SJSA1 (cell line): Measurements from ENCODE around the gene IL1RAPL1. TPM values are rescaled to one million over a fixed set of nuclear protein-coding genes. Genes with fewer than 3 reads are reported as not detected.

Experiments
- DNase-seq, 2 experiments: peaks; one replicate each; pipeline ENCODE4 v3.0.0-alpha.2; 2015 to 2020; ENCODE audit warnings: low spot score in 2 of 2, low read depth in 1 of 2
- H3K27ac ChIP-seq: fragments of 250-450 bp; sonication (Bioruptor Pico); 2 replicates; pipeline ENCODE4 v1.5.1; 2020; ENCODE audit warnings: mild to moderate bottlenecking, moderate library complexity
- H3K27me3 ChIP-seq: fragments of 250-450 bp; sonication (Bioruptor Pico); replicated peaks from 2 replicates; pipeline ENCODE4 v1.5.1; 2020; ENCODE audit warnings: mild to moderate bottlenecking, moderate library complexity
- H3K36me3 ChIP-seq: fragments of 250-450 bp; sonication (Bioruptor Pico); 2 replicates; pipeline ENCODE4 v1.5.1; 2020; ENCODE audit warnings: mild to moderate bottlenecking
- H3K4me1 ChIP-seq: fragments of 250-450 bp; sonication (Bioruptor Pico); replicated peaks from 2 replicates; pipeline ENCODE4 v1.6.1; 2021; ENCODE audit warnings: mild to moderate bottlenecking
- H3K4me3 ChIP-seq: fragments of 250-450 bp; sonication (Bioruptor Pico); 2 replicates; pipeline ENCODE4 v1.5.1; 2020; ENCODE audit warnings: mild to moderate bottlenecking
- H3K9me3 ChIP-seq: fragments of 250-450 bp; sonication (Bioruptor Pico); replicated peaks from 2 replicates; pipeline ENCODE4 v1.5.1; 2020; ENCODE audit warnings: mild to moderate bottlenecking
- total RNA-seq: library from RNA; depleted of rRNA; stranded (reverse); fragments of >200 nt; shearing (Covaris generic); gene quantifications from 2 replicates; pipeline ENCODE4 v1.2.3, GENCODE V29; 2014; rRNA removed

Gene IL1RAPL1
- not detected in 2 replicates for total RNA-seq

- no peak for DNase-seq
- H3K27ac ChIP-seq: no peak within 1 kb of the TSS
- H3K4me1 ChIP-seq: no peaks in the 10 kb centered on the region
- no peaks in the 10 kb centered on the region for H3K36me3 ChIP-seq
- no peaks in the 10 kb centered on the region for H3K9me3 ChIP-seq
- no peaks in the 10 kb centered on the region for H3K27me3 ChIP-seq
- no peak within 1 kb of the TSS for H3K4me3 ChIP-seq
Observed at GRCh38 chrX:28586981-28587551, at the start of gene IL1RAPL1. Gene IL1RAPL1 (plus strand): TSS chrX:28587446.

DNA sequence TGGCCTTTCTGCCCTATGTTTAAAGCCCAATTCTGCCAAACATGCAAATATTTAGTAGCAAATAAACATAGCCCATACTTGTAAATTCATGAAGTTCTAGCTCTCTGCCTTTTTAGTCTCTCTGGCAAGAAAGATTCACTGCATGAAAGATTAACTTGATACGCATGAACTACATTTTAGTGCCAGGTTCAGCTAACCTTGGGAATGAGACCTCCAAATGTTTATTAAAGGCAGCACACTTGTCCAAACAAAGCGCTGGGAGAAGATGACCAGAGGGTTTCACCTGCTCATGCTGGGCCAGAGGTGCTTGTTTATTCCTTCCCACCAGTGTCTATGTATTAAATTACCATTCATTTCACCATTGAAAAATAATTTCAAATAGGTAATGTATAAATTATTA, 44.5 kb upstream of the IL1RAPL1 start:
- H3K4me1 ChIP-seq: no peaks in the 10 kb centered on the region
- no peaks in the 10 kb centered on the region for H3K27me3 ChIP-seq
- no peaks in the 10 kb centered on the region for H3K9me3 ChIP-seq
- no peak for DNase-seq
- H3K36me3 ChIP-seq: no peaks in the 10 kb centered on the region
- H3K4me3 ChIP-seq: no peak overlapping the region
- no peak overlapping the region for H3K27ac ChIP-seq

DNA sequence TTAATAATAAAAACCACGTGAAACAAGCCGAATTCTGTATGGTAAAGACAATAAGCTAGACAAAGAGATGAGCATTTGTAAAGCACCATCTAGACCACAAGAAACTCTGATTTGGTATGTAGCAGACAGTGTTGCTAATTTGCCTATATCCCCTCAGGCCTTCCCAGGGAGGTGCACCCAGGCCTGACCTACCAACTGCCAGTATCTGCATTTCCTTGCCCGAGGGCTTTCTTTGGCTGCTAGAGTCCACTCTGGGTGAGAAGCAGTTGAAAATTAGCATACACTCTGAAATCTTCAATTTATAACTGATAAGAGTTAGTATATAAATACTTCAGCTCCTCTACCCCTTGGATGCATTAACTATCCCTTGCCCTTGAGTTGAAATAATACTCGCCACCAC, 37.4 kb upstream of the IL1RAPL1 start:
- Histone ChIP-seq H3K27me3 (no peaks in the 10 kb centered on the region), H3K36me3 (no peaks in the 10 kb centered on the region), H3K27ac (no peak overlapping the region), H3K4me3 (no peak overlapping the region), H3K4me1 (no peaks in the 10 kb centered on the region), H3K9me3 (no peaks in the 10 kb centered on the region)
- DNase-seq: no peak

GRCh38 chrX:28550331-28550872, 36.8 kb upstream of the IL1RAPL1 start:
- no peaks in the 10 kb centered on the region for H3K27me3 ChIP-seq
- H3K4me1 ChIP-seq: no peaks in the 10 kb centered on the region
- H3K4me3 ChIP-seq: no peak overlapping the region
- no peak overlapping the region for H3K27ac ChIP-seq
- H3K36me3 ChIP-seq: no peaks in the 10 kb centered on the region
- H3K9me3 ChIP-seq: no peaks in the 10 kb centered on the region
- no peak for DNase-seq

DNA sequence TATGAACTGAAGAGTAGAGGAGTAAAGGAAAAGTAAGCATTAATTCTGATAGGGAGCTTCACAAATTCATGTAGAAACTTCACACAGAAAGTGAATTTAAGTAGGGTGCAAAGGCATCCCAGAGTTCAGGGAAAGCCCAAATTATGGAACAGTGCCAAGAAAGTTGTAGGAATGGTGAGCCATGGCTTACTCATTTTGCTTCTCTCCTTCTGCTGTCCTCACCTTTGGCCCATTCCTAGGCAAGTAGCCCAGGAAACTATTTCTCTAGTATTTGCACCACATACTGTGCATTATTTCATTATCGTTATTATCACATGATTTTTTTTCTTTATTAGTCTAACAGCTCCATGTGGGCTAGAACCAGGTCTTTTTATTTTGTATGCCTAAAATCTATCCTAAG, 34.9 kb upstream of the IL1RAPL1 start:
- Histone ChIP-seq H3K4me1 (no peaks in the 10 kb centered on the region), H3K27ac (no peak overlapping the region), H3K4me3 (no peak overlapping the region), H3K27me3 (no peaks in the 10 kb centered on the region), H3K9me3 (no peaks in the 10 kb centered on the region), H3K36me3 (no peaks in the 10 kb centered on the region)
- no peak for DNase-seq

GRCh38 chrX:28552882-28553829, 34.1 kb upstream of the IL1RAPL1 start:
- H3K27me3 ChIP-seq: no peaks in the 10 kb centered on the region
- H3K4me1 ChIP-seq: no peaks in the 10 kb centered on the region
- H3K36me3 ChIP-seq: no peaks in the 10 kb centered on the region
- H3K9me3 ChIP-seq: no peaks in the 10 kb centered on the region
- no peak for DNase-seq
- H3K27ac ChIP-seq: no peak overlapping the region
- no peak overlapping the region for H3K4me3 ChIP-seq

GRCh38 chrX:28576117-28576516, 11.1 kb upstream of the IL1RAPL1 start:
- Histone ChIP-seq H3K9me3 (no peaks in the 10 kb centered on the region), H3K4me3 (no peak overlapping the region), H3K4me1 (no peaks in the 10 kb centered on the region), H3K27me3 (no peaks in the 10 kb centered on the region), H3K27ac (no peak overlapping the region), H3K36me3 (no peaks in the 10 kb centered on the region)
- DNase-seq: no peak

DNA sequence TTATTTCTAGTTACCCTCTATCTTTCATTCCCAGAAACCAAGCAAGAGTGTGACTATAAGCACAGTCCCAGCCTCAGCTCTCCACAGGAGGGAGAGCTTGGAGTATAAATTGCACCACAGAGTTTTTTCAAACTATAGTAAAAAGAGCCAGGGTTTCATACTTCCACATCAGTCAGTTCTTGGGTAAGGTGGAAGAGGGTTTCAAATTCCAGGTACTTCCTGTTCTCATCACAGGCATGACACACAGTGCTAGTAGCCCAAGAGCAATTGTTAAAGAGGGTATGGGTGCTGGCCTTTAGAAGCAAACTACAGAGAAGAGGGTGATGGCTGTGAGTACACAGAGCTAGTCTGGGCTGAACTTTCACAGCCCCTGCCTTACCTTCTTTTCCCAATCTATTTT, 5.7 kb upstream of the IL1RAPL1 start:
- H3K36me3 ChIP-seq: no peaks in the 10 kb centered on the region
- H3K27me3 ChIP-seq: no peaks in the 10 kb centered on the region
- DNase-seq: no peak
- no peak overlapping the region for H3K27ac ChIP-seq
- H3K4me3 ChIP-seq: no peak overlapping the region
- no peaks in the 10 kb centered on the region for H3K9me3 ChIP-seq
- H3K4me1 ChIP-seq: no peaks in the 10 kb centered on the region

- H3K9me3 ChIP-seq: no peaks in the 10 kb centered on the region
- H3K4me1 ChIP-seq: no peaks in the 10 kb centered on the region
- no peak overlapping the region for H3K4me3 ChIP-seq
- no peak for DNase-seq
- H3K36me3 ChIP-seq: no peaks in the 10 kb centered on the region
- no peaks in the 10 kb centered on the region for H3K27me3 ChIP-seq
- no peak overlapping the region for H3K27ac ChIP-seq
Observed at GRCh38 chrX:28582511-28582910, 4.7 kb upstream of the IL1RAPL1 start.

- DNase-seq: no peak
- Histone ChIP-seq H3K27ac (no peak overlapping the region), H3K36me3 (no peaks in the 10 kb centered on the region), H3K4me1 (no peaks in the 10 kb centered on the region), H3K4me3 (no peak overlapping the region), H3K9me3 (no peaks in the 10 kb centered on the region), H3K27me3 (no peaks in the 10 kb centered on the region)
Observed at GRCh38 chrX:28584025-28584424, 3.2 kb upstream of the IL1RAPL1 start.

- DNase-seq: no peak
- Histone ChIP-seq H3K4me3 (no peak overlapping the region), H3K9me3 (no peaks in the 10 kb centered on the region), H3K27me3 (no peaks in the 10 kb centered on the region), H3K36me3 (no peaks in the 10 kb centered on the region), H3K27ac (no peak overlapping the region), H3K4me1 (no peaks in the 10 kb centered on the region)
Observed at GRCh38 chrX:28585767-28586166, 1.5 kb upstream of the IL1RAPL1 start.

DNA sequence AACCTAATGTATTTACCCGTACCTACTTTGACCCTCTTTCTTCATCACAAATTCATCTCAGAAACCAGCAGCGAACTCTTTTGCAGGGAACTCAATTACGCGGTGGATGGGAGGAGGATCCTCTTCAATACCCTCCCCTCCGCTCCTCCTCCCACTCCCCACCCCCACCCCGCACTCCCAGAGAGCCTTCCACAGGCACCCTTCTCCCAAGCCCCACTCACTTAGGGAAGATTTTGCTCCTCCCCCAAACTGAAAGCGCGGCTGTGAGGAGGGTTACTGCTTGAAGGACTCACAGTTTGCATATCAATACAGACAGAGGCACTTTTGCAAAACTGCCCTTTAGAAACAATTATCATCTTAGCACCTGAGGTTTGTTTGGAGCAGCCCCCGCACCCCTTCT, 960 bp upstream of the IL1RAPL1 start:
- no peak overlapping the region for H3K4me3 ChIP-seq
- DNase-seq: no peak
- no peaks in the 10 kb centered on the region for H3K27me3 ChIP-seq
- H3K36me3 ChIP-seq: no peaks in the 10 kb centered on the region
- no peaks in the 10 kb centered on the region for H3K9me3 ChIP-seq
- no peak overlapping the region for H3K27ac ChIP-seq
- H3K4me1 ChIP-seq: no peaks in the 10 kb centered on the region

- no peak for DNase-seq
- H3K27me3 ChIP-seq: no peaks in the 10 kb centered on the region
Observed at GRCh38 chrX:28589046-28589445, 1.8 kb downstream of the IL1RAPL1 start.

GRCh38 chrX:28590396-28590795, 3.1 kb downstream of the IL1RAPL1 start:
- H3K4me3 ChIP-seq: no peak overlapping the region

More at GRCh38 chrX:28589046-28589445, 1.8 kb downstream of the IL1RAPL1 start:
- no peak overlapping the region for H3K4me3 ChIP-seq
- H3K4me1 ChIP-seq: no peaks in the 10 kb centered on the region
- no peaks in the 10 kb centered on the region for H3K9me3 ChIP-seq
- no peak overlapping the region for H3K27ac ChIP-seq
- no peaks in the 10 kb centered on the region for H3K36me3 ChIP-seq

More at GRCh38 chrX:28590396-28590795, 3.1 kb downstream of the IL1RAPL1 start:
- Histone ChIP-seq H3K4me1 (no peaks in the 10 kb centered on the region), H3K27ac (no peak overlapping the region), H3K36me3 (no peaks in the 10 kb centered on the region), H3K27me3 (no peaks in the 10 kb centered on the region), H3K9me3 (no peaks in the 10 kb centered on the region)
- no peak for DNase-seq
